Lower leg skin (tissue), 3 donors: ENCODE data around the gene SLC35F3.

ENCODE experiments used
- CTCF ChIP-seq, 3 donors: fragments of 450-650 bp; IDR thresholded peaks; one replicate each; pipeline ENCODE4 v1.5.1; 2016; ENCODE audit warnings: antibody characterized with exemption in 3 of 3, mild to moderate bottlenecking in 3 of 3, moderate library complexity in 2 of 3
- POLR2A ChIP-seq, 2 donors: fragments of 450-650 bp; IDR thresholded peaks; one replicate each; pipeline ENCODE4 v1.6.1; 2016 to 2017; ENCODE audit warnings: antibody characterized with exemption in 2 of 2, mild to moderate bottlenecking in 1 of 2, moderate library complexity in 1 of 2

DNA sequence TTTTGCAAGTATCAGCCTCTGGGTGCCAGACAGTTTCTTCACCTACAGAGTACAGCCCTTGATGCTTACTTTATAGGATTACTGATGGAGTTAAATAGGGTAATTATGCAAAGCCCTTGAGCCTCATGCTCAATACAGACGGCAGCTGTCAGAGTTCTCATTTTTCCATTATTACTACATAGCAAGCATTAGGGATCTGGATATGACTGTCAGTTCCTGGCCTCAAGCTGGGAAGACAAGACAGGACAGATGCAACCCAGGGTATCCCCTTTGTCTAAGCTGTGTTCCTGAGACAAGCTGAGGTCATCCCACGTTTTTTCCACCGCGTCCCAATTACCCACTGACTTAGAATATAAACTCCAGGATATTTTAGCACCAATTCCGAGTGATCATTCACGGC is 94.4 kb downstream of the SLC35F3 start:
- TF ChIP-seq CTCF (IDR thresholded peaks at IDR 0.05), result no peak
- TF ChIP-seq POLR2A (IDR thresholded peaks at IDR 0.05), result no peak
